A549 treated with dexamethasone at 1 μM for 4 hours (cell line): ENCODE data around the gene PHF13. TPM values are rescaled to one million over a fixed set of nuclear protein-coding genes. Genes with fewer than 3 reads are reported as not detected.

Experiments used
- total RNA-seq: library from RNA; stranded (reverse); fragments of 200-300 nt; extraction: Qiagen RNA extraction; gene quantifications from 5 replicates; pipeline ENCODE4 v1.2.3, GENCODE V29; 2022

The PHF13 gene
- 7.1 to 9.3 TPM (median 8.7 TPM) in 5 replicates for total RNA-seq

GRCh38 chr1:6613361-6614018 is at the start of gene PHF13:
Gene PHF13 (plus strand): TSS chr1:6613731. CDS start chr1:6614067, 336 bp downstream.

GRCh38 chr1:6579374-6580118 is 34.0 kb upstream of the PHF13 start, which contains the start of gene ZBTB48:
Gene ZBTB48 (plus strand): TSS chr1:6579994. CDS start chr1:6580610, 616 bp downstream.

GRCh38 chr1:6602669-6603237 is 10.8 kb upstream of the PHF13 start, which contains the start of gene KLHL21:
Gene KLHL21 (minus strand): TSS chr1:6602869. CDS start chr1:6602817, 52 bp downstream.

GRCh38 chr1:6624710-6625583 is 11.4 kb downstream of the PHF13 start, which contains the start of gene THAP3:
Gene THAP3 (plus strand): TSS chr1:6624868. CDS start chr1:6625219, 351 bp downstream.

Other genes with a start within 250 kb of the PHF13 start
- gene ACOT7, start 220.0 kb upstream of the PHF13 start, total RNA-seq: 73.4 to 116 TPM (median 104 TPM) in 5 replicates
- gene HES2, start 193.8 kb upstream of the PHF13 start, total RNA-seq: 3.2 to 5.9 TPM (median 5.1 TPM) in 5 replicates
- 0.34 to 1.2 TPM (median 0.77 TPM) in 5 replicates for gene ESPN, start 189.0 kb upstream of the PHF13 start, total RNA-seq
- 1.6 to 4.5 TPM (median 3.2 TPM) in 5 replicates for gene TNFRSF25, start 147.6 kb upstream of the PHF13 start, total RNA-seq
- 2.2 to 4.7 TPM (median 3.6 TPM) in 5 replicates for gene PLEKHG5, start 122.1 kb upstream of the PHF13 start, total RNA-seq
- 3.7 to 5.9 TPM (median 5.6 TPM) in 5 replicates for gene NOL9, start 59.2 kb upstream of the PHF13 start, total RNA-seq
- not detected in 5 replicates for gene TAS1R1, start 58.4 kb upstream of the PHF13 start, total RNA-seq
- gene ZBTB48, start 33.7 kb upstream of the PHF13 start, total RNA-seq: 11.4 to 17.4 TPM (median 15.6 TPM) in 5 replicates
- 13.4 to 19.4 TPM (median 18.0 TPM) in 5 replicates for gene KLHL21, start 10.9 kb upstream of the PHF13 start, total RNA-seq
- gene THAP3, start 11.1 kb downstream of the PHF13 start, total RNA-seq: 12.8 to 16.8 TPM (median 16.0 TPM) in 5 replicates
- 31.3 to 36.7 TPM (median 35.0 TPM) in 5 replicates for gene DNAJC11, start 88.1 kb downstream of the PHF13 start, total RNA-seq
- 64.7 to 71.3 TPM (median 67.3 TPM) in 5 replicates for gene CAMTA1, start 171.7 kb downstream of the PHF13 start, total RNA-seq